Thyroid gland (tissue), 4 donors: ENCODE results near the gene B3GALT4.

Experiments
- POLR2A ChIP-seq, 2 donors: fragments of 450-650 bp; IDR thresholded peaks; one replicate each; pipeline ENCODE4 v1.6.1; 2017; ENCODE audit warnings: antibody characterized with exemption in 2 of 2, mild to moderate bottlenecking in 2 of 2, moderate library complexity in 1 of 2
- TF ChIP-seq, protein P1 (sequence below), 6 experiments: fragments of 200-600 bp in 3 of 6; fragments of 450-650 bp in 3 of 6; sonication (generic) in 3 of 6; IDR thresholded peaks; one replicate each; pipeline ENCODE4 v1.5.1; 2016 to 2019; ENCODE audit warnings: antibody characterized with exemption in 6 of 6, mild to moderate bottlenecking in 2 of 6, inconsistent platforms in 1 of 6, moderate library complexity in 1 of 6

DNA sequence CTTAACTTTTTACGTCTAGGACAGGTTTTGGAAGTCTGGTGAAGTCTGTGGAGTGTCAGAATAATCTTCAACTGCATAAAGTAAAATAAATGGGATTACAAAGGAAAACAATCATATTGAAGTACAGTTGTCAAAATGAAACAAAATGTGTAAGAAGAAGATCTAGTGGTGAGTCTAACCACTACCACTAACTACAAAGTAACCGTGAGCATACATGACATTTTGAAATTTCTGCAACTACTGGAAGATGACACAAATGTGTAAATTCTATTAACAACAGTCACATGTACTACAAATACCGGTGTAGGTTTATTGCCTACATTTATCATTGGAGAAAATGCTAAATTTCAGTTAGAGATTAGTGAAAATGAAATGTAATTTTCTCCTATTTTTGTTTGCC is 35.0 kb upstream of the B3GALT4 start:
- no peak for TF ChIP-seq POLR2A (IDR thresholded peaks at IDR 0.05)
- TF ChIP-seq, protein P1, sequence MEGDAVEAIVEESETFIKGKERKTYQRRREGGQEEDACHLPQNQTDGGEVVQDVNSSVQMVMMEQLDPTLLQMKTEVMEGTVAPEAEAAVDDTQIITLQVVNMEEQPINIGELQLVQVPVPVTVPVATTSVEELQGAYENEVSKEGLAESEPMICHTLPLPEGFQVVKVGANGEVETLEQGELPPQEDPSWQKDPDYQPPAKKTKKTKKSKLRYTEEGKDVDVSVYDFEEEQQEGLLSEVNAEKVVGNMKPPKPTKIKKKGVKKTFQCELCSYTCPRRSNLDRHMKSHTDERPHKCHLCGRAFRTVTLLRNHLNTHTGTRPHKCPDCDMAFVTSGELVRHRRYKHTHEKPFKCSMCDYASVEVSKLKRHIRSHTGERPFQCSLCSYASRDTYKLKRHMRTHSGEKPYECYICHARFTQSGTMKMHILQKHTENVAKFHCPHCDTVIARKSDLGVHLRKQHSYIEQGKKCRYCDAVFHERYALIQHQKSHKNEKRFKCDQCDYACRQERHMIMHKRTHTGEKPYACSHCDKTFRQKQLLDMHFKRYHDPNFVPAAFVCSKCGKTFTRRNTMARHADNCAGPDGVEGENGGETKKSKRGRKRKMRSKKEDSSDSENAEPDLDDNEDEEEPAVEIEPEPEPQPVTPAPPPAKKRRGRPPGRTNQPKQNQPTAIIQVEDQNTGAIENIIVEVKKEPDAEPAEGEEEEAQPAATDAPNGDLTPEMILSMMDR (IDR thresholded peaks at IDR 0.05), result no peak
